Stimulated activated naive CD8-positive, alpha-beta T cell treated with anti-CD3 and anti-CD28 coated beads, Interleukin-15, amount 100 ng/mL, for 72 hours (primary cell): ENCODE measurements around the gene SLA2.
"Not testable (repeated sequence)": the region's sequence is repeated elsewhere in the genome, so short reads cannot be mapped to it uniquely, and the experiment has no call there.

Experiments
- ATAC-seq: fragments of 150-1000 bp; cut with Tn5 transposase; 2 replicates; pipeline ENCODE4 v1.10.0; 2021; ENCODE audit warnings: mild to moderate bottlenecking, moderate library complexity
- DNase-seq, 2 donors: peaks; one replicate each; pipeline ENCODE4 v3.0.0; 2021 to 2022
- H3K27ac Mint-ChIP-seq, 2 donors: one replicate each; pipeline ENCODE4 v1.8.0; 2022; ENCODE audit warnings: mild to moderate bottlenecking in 2 of 2, mixed read lengths in 2 of 2, moderate library complexity in 2 of 2
- H3K27me3 Mint-ChIP-seq: one replicate; pipeline ENCODE4 v1.8.0; 2022; ENCODE audit warnings: mixed read lengths
- H3K4me1 Mint-ChIP-seq: one replicate; pipeline ENCODE4 v1.8.0; 2022; ENCODE audit warnings: mild to moderate bottlenecking, mixed read lengths
- H3K4me3 Mint-ChIP-seq, 2 donors: one replicate each; pipeline ENCODE4 v1.8.0; 2022; ENCODE audit warnings: mild to moderate bottlenecking in 2 of 2, mixed read lengths in 2 of 2, moderate library complexity in 1 of 2
- H3K9me3 Mint-ChIP-seq, 2 donors: one replicate each; pipeline ENCODE4 v1.8.0; 2022; ENCODE audit warnings: mixed read lengths in 2 of 2

SLA2 gene

GRCh38 chr20:36645998-36646397 is at the start of gene SLA2:
Gene SLA2 (minus strand): TSS chr20:36646196. CDS start chr20:36641335, 4,861 bp downstream.
- ATAC-seq (peak; percentile 75), DNase-seq (peak; percentile 48 to 66)
- Mint-ChIP-seq H3K4me1 (peaks cover 64% of the 10 kb centered on the region), H3K27ac (peak within 1 kb of the TSS; percentile 97 to 98), H3K9me3 (no peaks in the 10 kb centered on the region), H3K27me3 (no peaks in the 10 kb centered on the region), H3K4me3 (peak within 1 kb of the TSS; percentile 97 to 98)

DNA sequence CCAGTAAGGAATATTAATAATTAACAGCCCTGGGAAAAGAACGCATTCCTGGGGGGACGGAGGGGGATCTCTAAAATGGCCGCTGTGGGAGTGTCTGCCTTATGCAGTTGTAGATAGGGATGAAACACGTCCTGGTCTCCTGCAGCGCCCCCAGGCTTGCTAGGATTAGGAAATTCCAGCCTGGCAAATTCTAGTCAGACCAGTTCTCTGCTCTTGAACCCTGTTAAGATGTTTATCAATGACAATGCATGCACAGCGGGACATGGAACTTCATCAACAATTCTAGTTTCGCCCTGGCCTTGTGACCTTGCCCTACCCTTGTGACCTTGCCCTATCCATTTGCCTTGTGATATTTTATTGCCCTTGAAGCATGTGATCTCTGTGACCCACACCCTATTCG is 49.5 kb upstream of the SLA2 start:
- H3K4me3 Mint-ChIP-seq, DNase-seq, H3K27ac Mint-ChIP-seq, H3K9me3 Mint-ChIP-seq, ATAC-seq, H3K27me3 Mint-ChIP-seq, H3K4me1 Mint-ChIP-seq: not testable (repeated sequence)

DNA sequence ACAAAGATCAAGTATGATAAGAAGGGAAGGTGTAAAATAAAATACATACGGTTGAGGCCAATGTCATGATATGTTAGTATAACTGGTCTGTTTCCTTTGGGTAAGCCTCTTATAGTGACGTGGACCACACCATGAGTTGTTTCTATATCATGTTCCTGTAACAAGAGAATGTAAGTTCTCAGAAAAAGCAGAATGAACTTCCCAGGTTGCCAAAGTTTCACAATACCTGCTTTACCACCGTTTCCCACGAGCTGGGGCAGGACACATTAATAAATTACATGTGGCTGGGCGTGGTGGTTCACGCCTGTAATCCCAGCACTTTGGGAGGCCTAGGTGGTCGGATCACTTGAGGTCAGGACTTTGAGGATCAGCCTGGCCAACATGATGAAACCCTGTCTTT is 42.6 kb upstream of the SLA2 start:
- no peak for ATAC-seq
- Mint-ChIP-seq H3K27me3 (no peaks in the 10 kb centered on the region), H3K27ac (no peak overlapping the region), H3K4me1 (no peaks in the 10 kb centered on the region), H3K4me3 (no peak overlapping the region), H3K9me3 (no peaks in the 10 kb centered on the region)
- no peak for DNase-seq

- Mint-ChIP-seq H3K4me3 (no peak overlapping the region), H3K27ac (no peak overlapping the region), H3K27me3 (no peaks in the 10 kb centered on the region), H3K9me3 (no peaks in the 10 kb centered on the region), H3K4me1 (no peaks in the 10 kb centered on the region)
- no peak for DNase-seq
- ATAC-seq, result no peak
These were observed 41.9 kb upstream of the SLA2 start for GRCh38 chr20:36687850-36688249.

GRCh38 chr20:36686944-36687343 is 40.9 kb upstream of the SLA2 start:
- DNase-seq, result no peak
- Mint-ChIP-seq H3K27me3 (no peaks in the 10 kb centered on the region), H3K4me1 (no peaks in the 10 kb centered on the region), H3K27ac (no peak overlapping the region), H3K4me3 (no peak overlapping the region), H3K9me3 (no peaks in the 10 kb centered on the region)
- ATAC-seq, result no peak

GRCh38 chr20:36686504-36686903 is 40.5 kb upstream of the SLA2 start:
- Mint-ChIP-seq H3K27me3 (no peaks in the 10 kb centered on the region), H3K4me1 (no peaks in the 10 kb centered on the region), H3K4me3 (no peak overlapping the region), H3K27ac (no peak overlapping the region), H3K9me3 (no peaks in the 10 kb centered on the region)
- DNase-seq (no peak), ATAC-seq (no peak)

- no peak for ATAC-seq
- Mint-ChIP-seq H3K27ac (no peak overlapping the region), H3K9me3 (no peaks in the 10 kb centered on the region), H3K27me3 (no peaks in the 10 kb centered on the region), H3K4me1 (no peaks in the 10 kb centered on the region), H3K4me3 (no peak overlapping the region)
- no peak for DNase-seq
These were observed 38.8 kb upstream of the SLA2 start for GRCh38 chr20:36684747-36685146.

- no peaks in the 10 kb centered on the region for H3K9me3 Mint-ChIP-seq
- no peak overlapping the region for H3K4me3 Mint-ChIP-seq
- no peaks in the 10 kb centered on the region for H3K27me3 Mint-ChIP-seq
- ATAC-seq (no peak), DNase-seq (no peak)
- no peak overlapping the region for H3K27ac Mint-ChIP-seq
- H3K4me1 Mint-ChIP-seq, result no peaks in the 10 kb centered on the region
These were observed 36.3 kb upstream of the SLA2 start for GRCh38 chr20:36682311-36682710.

DNA sequence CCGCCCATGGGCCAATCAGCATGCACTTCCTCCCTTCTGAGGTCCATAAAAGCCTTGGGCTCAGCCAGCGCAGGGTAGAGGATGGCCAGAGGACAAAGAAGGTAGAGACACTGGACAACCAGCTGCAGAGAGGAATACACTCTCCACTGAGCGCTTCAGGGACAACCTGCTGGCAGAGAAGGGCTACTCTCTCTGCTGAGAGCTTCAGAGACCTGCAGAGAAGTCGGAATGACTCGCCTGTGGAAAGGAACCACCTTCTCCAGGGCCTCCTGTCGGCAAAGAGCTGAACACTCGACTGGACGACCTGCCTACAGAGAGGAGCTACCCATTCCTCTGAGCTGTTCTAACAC is 31.4 kb upstream of the SLA2 start:
- H3K4me1 Mint-ChIP-seq, result no peaks in the 10 kb centered on the region

GRCh38 chr20:36676701-36677421 is 30.9 kb upstream of the SLA2 start:
- no peak for DNase-seq
- ATAC-seq, result no peak
- Mint-ChIP-seq H3K27me3 (no peaks in the 10 kb centered on the region), H3K9me3 (no peaks in the 10 kb centered on the region), H3K4me3 (no peak overlapping the region), H3K27ac (no peak overlapping the region), H3K4me1 (no peaks in the 10 kb centered on the region)

More for the DNA sequence above, 31.4 kb upstream of the SLA2 start:
- DNase-seq (no peak), ATAC-seq (no peak)
- no peak overlapping the region for H3K4me3 Mint-ChIP-seq
- no peaks in the 10 kb centered on the region for H3K9me3 Mint-ChIP-seq
- H3K27ac Mint-ChIP-seq, result no peak overlapping the region
- no peaks in the 10 kb centered on the region for H3K27me3 Mint-ChIP-seq

GRCh38 chr20:36675545-36675944 is 29.5 kb upstream of the SLA2 start:
- not testable (repeated sequence) for DNase-seq, H3K27me3 Mint-ChIP-seq, H3K27ac Mint-ChIP-seq, H3K4me1 Mint-ChIP-seq, H3K4me3 Mint-ChIP-seq, H3K9me3 Mint-ChIP-seq, ATAC-seq

GRCh38 chr20:36672991-36673390 is 27.0 kb upstream of the SLA2 start:
- no peak for ATAC-seq
- peak overlapping the region in 1 of 2 donors; percentile 34 for H3K27ac Mint-ChIP-seq
- no peaks in the 10 kb centered on the region for H3K27me3 Mint-ChIP-seq
- no peak overlapping the region for H3K4me3 Mint-ChIP-seq
- no peak for DNase-seq
- no peaks in the 10 kb centered on the region for H3K4me1 Mint-ChIP-seq
- H3K9me3 Mint-ChIP-seq, result no peaks in the 10 kb centered on the region

GRCh38 chr20:36670665-36671357 is 24.8 kb upstream of the SLA2 start:
- no peak for DNase-seq
- H3K4me3 Mint-ChIP-seq, result no peak overlapping the region
- ATAC-seq, result no peak
- no peaks in the 10 kb centered on the region for H3K4me1 Mint-ChIP-seq
- no peaks in the 10 kb centered on the region for H3K27me3 Mint-ChIP-seq
- H3K27ac Mint-ChIP-seq, result peak overlapping the region in 1 of 2 donors; percentile 0
- no peaks in the 10 kb centered on the region for H3K9me3 Mint-ChIP-seq

DNA sequence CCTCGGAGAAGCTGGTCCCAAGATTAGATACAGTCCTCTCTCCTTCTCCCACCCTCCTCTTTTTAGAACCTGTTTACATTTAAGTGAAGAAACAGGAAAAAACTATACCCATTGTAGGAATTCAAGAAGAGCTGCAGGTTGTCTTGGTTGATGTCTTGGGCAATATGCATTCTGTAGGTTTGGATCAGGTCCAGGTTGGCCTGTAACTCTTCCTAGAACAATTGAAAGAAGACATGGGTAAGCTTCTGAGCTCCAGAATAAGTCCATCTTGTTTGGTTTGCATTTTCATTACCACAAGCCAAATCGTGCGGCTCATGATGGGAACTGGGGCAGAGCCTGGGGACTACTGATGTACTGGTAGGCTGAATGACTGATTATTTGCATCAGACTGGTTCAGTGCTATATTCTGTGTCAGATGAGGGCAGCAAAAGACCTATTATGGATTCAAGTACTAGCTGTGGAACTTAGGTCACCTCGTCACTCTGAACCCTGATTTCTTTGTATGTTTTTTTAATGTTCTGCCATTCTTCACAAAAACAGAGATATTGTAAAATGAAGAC is 20.3 kb upstream of the SLA2 start:
- Mint-ChIP-seq H3K4me3 (no peak overlapping the region), H3K27me3 (no peaks in the 10 kb centered on the region), H3K4me1 (no peaks in the 10 kb centered on the region), H3K9me3 (no peaks in the 10 kb centered on the region), H3K27ac (peak overlapping the region in 1 of 2 donors; percentile 27)
- DNase-seq, result no peak
- ATAC-seq, result no peak

GRCh38 chr20:36663031-36663430 is 17.0 kb upstream of the SLA2 start:
- no peak overlapping the region for H3K27ac Mint-ChIP-seq
- peaks cover 11% of the 10 kb centered on the region for H3K4me1 Mint-ChIP-seq
- no peaks in the 10 kb centered on the region for H3K9me3 Mint-ChIP-seq
- DNase-seq (no peak), ATAC-seq (no peak)
- H3K27me3 Mint-ChIP-seq, result no peaks in the 10 kb centered on the region
- H3K4me3 Mint-ChIP-seq, result no peak overlapping the region

DNA sequence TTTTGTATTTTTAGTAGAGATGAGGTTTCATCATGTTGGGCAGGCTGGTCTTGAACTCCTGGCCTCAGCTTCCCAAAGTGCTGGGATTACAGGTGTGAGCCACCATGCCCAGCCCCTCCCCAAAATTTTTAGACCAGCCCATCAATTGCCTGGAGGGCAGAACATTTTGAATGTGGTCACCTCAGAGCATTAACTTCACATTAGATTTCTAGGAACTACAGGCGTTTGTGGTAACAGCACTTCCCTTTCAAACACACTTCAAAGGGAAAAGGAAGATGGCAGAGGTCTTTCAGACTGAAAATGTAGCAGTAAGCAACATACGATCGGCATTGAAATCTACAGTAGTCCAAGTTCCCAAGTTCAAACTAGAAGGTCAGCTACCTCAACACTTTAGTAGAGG is 12.3 kb upstream of the SLA2 start:
- DNase-seq, result peak in 1 of 2 donors; percentile 27
- ATAC-seq, result peak; percentile 76
- H3K27ac Mint-ChIP-seq, result peak overlapping the region; percentile 60 to 63

More for the DNA sequence above, 12.3 kb upstream of the SLA2 start:
- no peaks in the 10 kb centered on the region for H3K27me3 Mint-ChIP-seq
- H3K9me3 Mint-ChIP-seq, result no peaks in the 10 kb centered on the region
- peaks cover 23% of the 10 kb centered on the region for H3K4me1 Mint-ChIP-seq
- peak overlapping the region; percentile 29 to 49 for H3K4me3 Mint-ChIP-seq
